Right ventricle myocardium inferior (tissue), 1 donor: ENCODE measurements around the gene ARHGAP26. TPM values are rescaled to one million over a fixed set of nuclear protein-coding genes. Genes with fewer than 3 reads are reported as not detected.
"Not testable (repeated sequence)": the region's sequence is repeated elsewhere in the genome, so short reads cannot be mapped to it uniquely, and the experiment has no call there.

Experiments
- ATAC-seq: fragments of 200-7000 bp; cut with Tn5 transposase; one replicate; pipeline ENCODE4 v1.9.1; 2020; ENCODE audit warnings: mild to moderate bottlenecking, moderate library complexity
- DNase-seq: peaks from one replicate; pipeline ENCODE4 v3.0.0; 2021; ENCODE audit errors: missing footprints
- intact Hi-C: fragments of 100-400 bp; cut with DNase I; formaldehyde crosslinking; loops from one replicate; pipeline ENCODE4 v1.11.0; 2022
- total RNA-seq: library from RNA; stranded (reverse); fragmentation: NEBNext Ultra II Directional; extraction: Animal tissue kit (Norgen Biotek cat#: 25700); gene quantifications from one replicate; pipeline ENCODE4 v1.2.1, GENCODE V29; 2021
- donor health status: DM: no; HTN: yes; CAD: no; lungs with severe emphysema.

Gene ARHGAP26
- total RNA-seq, 1 donor from 2014 or later = 29.8 TPM

- intact Hi-C loops = loop anchor here (5.0 to 10.0 kb wide), 3 partner anchors 260 to 903 kb away; no protein-coding TSS in a partner anchor
- no peak for DNase-seq
- no peak for ATAC-seq
Measured at GRCh38 chr5:142924135-142924883, 154.1 kb downstream of the ARHGAP26 start.

GRCh38 chr5:142925795-142926194 is 155.6 kb downstream of the ARHGAP26 start:
- peak; percentile 49 for ATAC-seq
- intact Hi-C loops = loop anchor here (5.0 to 10.0 kb wide), 4 partner anchors 137 to 477 kb away; partner anchors contain the start of gene NR3C1
- no peak for DNase-seq

GRCh38 chr5:142926549-142926948 is 156.4 kb downstream of the ARHGAP26 start:
- no peak for DNase-seq
- ATAC-seq = no peak
- intact Hi-C loops = loop anchor here (5.0 to 10.0 kb wide), 4 partner anchors 136 to 476 kb away; partner anchors contain the start of gene NR3C1

- DNase-seq, ATAC-seq: not testable (repeated sequence)
- intact Hi-C loops = loop anchor here (5.0 to 10.0 kb wide), 4 partner anchors 133 to 473 kb away; partner anchors contain the start of gene NR3C1
Measured at GRCh38 chr5:142928999-142929398, 158.8 kb downstream of the ARHGAP26 start.

- no peak for DNase-seq
- peak; percentile 69 for ATAC-seq
- intact Hi-C loops = loop anchor here (5.0 to 10.0 kb wide), 4 partner anchors 133 to 473 kb away; partner anchors contain the start of gene NR3C1
Measured at GRCh38 chr5:142929587-142929986, 159.4 kb downstream of the ARHGAP26 start.

GRCh38 chr5:142930395-142931110 is 160.4 kb downstream of the ARHGAP26 start:
- ATAC-seq = no peak
- DNase-seq = no peak
- intact Hi-C loops = no loop called here

- intact Hi-C loops = no loop called here
- no peak for ATAC-seq
- no peak for DNase-seq
Measured at GRCh38 chr5:142931896-142932686, 161.9 kb downstream of the ARHGAP26 start.

GRCh38 chr5:142934051-142934762 is 164.0 kb downstream of the ARHGAP26 start:
- DNase-seq (no peak), ATAC-seq (no peak)
- intact Hi-C loops = no loop called here

- DNase-seq (no peak), ATAC-seq (no peak)
- intact Hi-C loops = no loop called here
Measured at GRCh38 chr5:142935014-142935413, 164.8 kb downstream of the ARHGAP26 start.

- ATAC-seq (no peak), DNase-seq (no peak)
- intact Hi-C loops = no loop called here
Measured at GRCh38 chr5:142937374-142937773, 167.2 kb downstream of the ARHGAP26 start.

- no peak for DNase-seq
- ATAC-seq = no peak
- intact Hi-C loops = no loop called here
Measured at GRCh38 chr5:142938266-142938880, 168.2 kb downstream of the ARHGAP26 start.

- intact Hi-C loops = no loop called here
- DNase-seq (no peak), ATAC-seq (no peak)
Measured at GRCh38 chr5:142939006-142939405, 168.8 kb downstream of the ARHGAP26 start.

- intact Hi-C loops = no loop called here
- DNase-seq (no peak), ATAC-seq (no peak)
Measured at GRCh38 chr5:142939884-142940283, 169.7 kb downstream of the ARHGAP26 start.

- ATAC-seq = no peak
- intact Hi-C loops = no loop called here
Measured at GRCh38 chr5:142941245-142941644, 171.1 kb downstream of the ARHGAP26 start.

GRCh38 chr5:142942901-142943300 is 172.7 kb downstream of the ARHGAP26 start:
- no peak for ATAC-seq

More at GRCh38 chr5:142941245-142941644, 171.1 kb downstream of the ARHGAP26 start:
- DNase-seq = no peak

GRCh38 chr5:142944140-142944539 is 174.0 kb downstream of the ARHGAP26 start:
- DNase-seq (no peak), ATAC-seq (no peak)
- intact Hi-C loops = no loop called here

More at GRCh38 chr5:142942901-142943300, 172.7 kb downstream of the ARHGAP26 start:
- intact Hi-C loops = no loop called here
- no peak for DNase-seq

- intact Hi-C loops = no loop called here
- ATAC-seq = no peak
- no peak for DNase-seq
Measured at GRCh38 chr5:142945321-142945720, 175.1 kb downstream of the ARHGAP26 start.

- intact Hi-C loops = no loop called here
- DNase-seq = no peak
- ATAC-seq = no peak
Measured at GRCh38 chr5:142945845-142946244, 175.7 kb downstream of the ARHGAP26 start.
